ENCODE data around the gene NCR2.

Gene NCR2

DNA sequence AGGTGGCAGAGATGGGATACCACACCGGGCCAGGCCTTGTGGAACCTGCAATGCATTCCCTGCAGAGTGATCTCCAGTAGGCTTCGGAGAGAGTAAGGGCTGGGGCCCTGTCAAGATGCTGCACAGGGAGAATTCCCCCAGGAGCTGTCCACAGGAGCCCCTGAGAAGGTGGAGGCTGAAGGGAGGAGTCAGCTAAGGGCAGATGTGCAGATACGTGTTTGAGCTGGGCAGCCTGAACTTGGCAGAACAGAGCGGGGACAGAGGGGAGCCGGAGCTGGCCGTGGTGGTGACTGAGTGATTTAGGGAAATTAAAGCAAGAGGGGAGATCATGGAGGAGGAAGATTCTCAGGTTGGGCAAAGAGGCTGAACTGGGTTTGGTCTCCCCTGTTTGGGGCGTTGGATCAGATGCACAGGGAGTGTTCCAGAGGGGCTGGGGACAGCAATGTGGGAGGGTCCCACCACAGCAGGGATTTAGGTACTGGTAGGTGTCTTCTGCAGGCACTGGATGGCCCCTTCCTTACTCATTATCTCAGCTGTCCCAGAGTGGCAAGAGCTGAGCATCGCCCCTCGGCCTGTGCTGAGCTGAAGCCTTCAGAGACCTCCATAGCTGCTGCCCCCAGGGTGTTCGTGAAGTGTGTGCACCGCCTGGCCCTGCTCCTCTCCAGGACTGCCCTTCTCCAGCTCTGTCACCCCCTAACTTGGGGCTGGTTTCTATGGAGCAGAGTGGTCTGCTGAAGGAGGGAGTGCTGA is 3.8 kb upstream of the NCR2 start:
- no peak for DNase-seq

- DNase-seq, result no peak
Observed at GRCh38 chr6:41332241-41332640, 3.2 kb upstream of the NCR2 start.

DNA sequence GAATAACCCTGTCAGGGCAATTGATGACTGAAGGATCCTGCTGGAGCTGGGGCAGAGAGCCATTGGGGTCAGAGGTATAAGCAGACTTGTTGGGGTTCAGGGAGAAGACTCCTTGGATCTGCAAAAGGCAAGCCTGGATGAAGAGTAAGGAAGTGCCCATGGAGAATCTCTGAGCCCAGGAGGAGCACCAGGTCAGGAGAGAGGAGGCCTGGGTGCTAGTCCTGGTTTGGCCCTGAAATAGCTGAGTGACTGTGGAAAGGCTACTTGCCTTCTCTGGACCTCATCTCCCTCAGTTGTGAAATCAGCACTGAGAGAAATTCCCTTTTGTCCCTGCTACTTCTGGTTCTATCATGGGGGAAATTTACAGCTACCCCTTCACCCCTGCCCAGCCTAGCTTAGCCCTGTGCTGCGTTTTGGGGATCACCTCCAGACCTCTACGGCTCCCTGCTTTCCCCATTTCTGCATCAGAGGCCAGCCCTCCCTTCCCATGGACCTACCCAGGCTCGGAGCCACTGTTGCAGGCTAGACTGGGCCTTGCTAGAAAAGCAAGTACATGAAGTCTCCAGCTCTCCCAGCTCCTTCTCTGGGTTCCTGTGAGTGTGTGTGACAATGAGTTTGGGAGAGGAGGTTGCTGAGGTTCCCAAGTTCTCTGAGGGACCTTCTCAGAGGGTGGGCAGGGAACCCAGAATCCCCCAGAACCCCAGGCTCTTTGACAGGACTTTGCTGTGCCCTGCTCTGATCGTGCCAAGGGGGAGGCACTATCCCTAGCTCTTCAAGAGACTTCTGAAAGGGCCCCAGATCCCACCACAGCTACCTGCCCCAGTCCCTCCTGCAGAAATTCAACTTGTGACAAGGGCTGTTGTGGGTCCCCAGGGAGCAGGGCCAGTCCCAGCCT is 2.3 kb upstream of the NCR2 start:
- DNase-seq, result no peak

- no peak for DNase-seq
Observed at GRCh38 chr6:41334482-41335040, 847 bp upstream of the NCR2 start.

GRCh38 chr6:41335943-41336342 is 535 bp downstream of the NCR2 start:
- DNase-seq, result no peak

- no peak for DNase-seq
Observed at GRCh38 chr6:41336824-41337223, 1.4 kb downstream of the NCR2 start.

DNA sequence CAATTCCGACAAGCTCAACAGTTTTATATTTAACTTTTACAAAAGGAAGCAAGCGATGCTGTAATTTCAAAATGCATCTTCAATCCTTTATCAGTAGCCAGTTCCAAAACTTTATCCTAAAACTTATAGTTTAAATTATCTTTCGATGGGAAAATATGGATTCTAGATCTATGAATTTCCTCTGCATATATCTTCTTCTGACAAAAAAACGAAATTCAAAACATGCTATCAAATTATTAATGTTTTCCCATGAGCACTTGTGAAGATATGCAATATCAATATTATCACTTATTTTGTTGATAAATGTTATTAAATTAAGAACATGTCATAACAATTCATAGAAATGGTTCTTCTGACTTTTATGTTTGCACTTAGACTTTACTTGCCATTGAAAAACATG is 2.3 kb downstream of the NCR2 start:
- DNase-seq, result no peak

- no peak for DNase-seq
Observed at GRCh38 chr6:41338659-41339058, 3.3 kb downstream of the NCR2 start.

- DNase-seq, result no peak
Observed at GRCh38 chr6:41341580-41341979, 6.2 kb downstream of the NCR2 start.

DNA sequence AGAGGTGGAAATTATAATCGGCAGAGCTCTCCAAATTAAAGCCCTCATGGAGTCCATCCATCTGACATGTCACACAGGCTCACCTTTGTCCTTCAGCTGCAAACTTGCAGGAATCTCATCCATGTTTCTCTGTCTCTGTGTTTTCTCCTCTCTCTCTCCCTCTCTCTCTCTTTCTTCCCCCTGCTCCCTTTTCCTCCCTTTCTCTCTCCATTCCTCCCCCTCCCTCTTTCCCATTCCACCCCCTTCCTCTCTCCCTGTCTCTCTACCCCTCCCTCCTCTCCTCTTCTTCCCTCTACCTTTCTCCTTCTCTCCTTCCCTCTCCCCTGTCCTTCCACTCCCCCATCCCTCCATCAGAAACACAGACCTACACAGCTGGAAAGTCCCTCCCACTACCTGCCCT is 6.8 kb downstream of the NCR2 start:
- DNase-seq, result no peak

DNA sequence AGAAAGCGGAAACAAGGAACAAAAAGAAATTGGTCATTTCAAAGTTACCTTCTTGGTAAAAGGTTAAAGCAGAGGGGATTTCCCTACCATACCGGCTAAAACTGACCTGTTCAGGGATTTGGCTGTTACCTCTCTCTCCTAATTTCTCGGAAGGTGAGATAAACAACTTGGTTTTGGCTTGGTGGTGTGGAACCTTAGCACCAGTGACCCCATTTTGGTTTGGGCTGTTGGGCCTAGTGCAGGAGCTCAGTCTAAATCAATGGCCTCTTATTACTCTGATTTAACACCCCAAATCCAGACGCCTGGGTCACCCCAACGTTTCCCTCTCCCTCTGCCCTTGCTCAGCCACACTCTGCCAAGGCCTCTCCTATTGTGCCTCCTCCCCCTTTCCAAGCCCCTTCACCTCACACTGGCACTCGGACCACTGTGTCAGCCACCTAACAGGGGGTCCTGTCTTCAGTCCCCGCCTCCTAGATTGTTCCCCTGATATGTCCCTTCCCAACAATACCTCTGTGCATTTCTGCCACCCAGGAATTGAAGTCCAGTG is 8.3 kb downstream of the NCR2 start:
- no peak for DNase-seq

DNA sequence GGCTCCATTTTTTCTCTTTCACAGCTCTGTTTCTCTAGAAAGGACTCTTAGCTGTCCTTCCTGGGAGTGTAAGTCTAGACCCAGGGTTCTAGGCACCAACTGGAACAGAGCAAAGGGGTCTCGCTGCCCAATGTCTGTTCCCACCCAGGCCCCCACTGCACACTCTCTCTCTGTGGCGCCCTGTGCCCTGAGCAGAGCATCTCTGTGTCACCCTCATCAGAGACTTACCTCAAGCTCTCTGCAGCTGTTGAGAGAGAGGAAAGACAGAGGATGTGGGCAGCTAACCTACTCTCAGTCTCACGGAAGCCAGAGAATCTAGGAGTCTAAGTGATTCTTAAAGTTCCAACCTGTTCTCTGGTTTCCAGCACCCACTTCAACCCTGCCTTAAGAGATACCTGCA is 9.5 kb downstream of the NCR2 start:
- no peak for DNase-seq

DNA sequence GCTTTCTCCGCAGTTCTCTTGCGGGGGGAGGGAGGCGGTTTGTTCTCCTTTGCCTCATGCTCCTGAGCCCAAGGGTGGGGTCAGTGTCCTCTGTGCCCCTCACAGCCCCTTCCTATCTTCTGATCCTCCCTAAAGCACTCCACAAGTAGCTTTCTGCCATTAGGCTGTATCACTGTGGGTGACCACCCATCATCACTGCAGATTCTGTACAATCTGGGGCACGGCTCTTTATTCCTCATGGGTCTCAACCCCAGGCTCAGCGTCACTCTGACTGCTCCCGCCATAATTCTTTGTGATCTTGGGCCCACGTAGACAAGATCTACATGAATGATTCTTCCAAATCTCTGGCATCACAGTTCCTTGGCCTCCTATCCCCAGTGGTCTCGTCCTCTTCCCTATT is 10.5 kb downstream of the NCR2 start:
- no peak for DNase-seq

DNA sequence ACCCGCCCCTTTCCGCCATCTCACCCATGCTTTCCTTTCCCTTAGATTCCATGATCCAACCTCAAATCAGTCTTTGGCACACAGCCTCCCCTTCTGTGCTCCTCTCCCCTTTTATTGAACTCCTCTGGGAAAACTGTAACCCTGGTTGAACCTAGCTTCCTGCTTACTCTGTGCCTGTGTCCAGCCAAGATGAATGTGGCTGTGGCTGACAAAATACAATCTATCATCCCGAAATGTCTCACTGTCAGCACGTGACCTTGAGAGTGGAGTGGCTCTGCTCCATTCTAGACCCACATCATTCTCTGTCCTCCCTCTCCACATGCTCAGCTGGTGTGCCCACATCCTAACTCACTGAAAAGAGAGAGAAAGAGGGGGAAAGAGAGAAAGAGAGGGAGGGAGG is 11.0 kb downstream of the NCR2 start:
- DNase-seq, result no peak

DNA sequence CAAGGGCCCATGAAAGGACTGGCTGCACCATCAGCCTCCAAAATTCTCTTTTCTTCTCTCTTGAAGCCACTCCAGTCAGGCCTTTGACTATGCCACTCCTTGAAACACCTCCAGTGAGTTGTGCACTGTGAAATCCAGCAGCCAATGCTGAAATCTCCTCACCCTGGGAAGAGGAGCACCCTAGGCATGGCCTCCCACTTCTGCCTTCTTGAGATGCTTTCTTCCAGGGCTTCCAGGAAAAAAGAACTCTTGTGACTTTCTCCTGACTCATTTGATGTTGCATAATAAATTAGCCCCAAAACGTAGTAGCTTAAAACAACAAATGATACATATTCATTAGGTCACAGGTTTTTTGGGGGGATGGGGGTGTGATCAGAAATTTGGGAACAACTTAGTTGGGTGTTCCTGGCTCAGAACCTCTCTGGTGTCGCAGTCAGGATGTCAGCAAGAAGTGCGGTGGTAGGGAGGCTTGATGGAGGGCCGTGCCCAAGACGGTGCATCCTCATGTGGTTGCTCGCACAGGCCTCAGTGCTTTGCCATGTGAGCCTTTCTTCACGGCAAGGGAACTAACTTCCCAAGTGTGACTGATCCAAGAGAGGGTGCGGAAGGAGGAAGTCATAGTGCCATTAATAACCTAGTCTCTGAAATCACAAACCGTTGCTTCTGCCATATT is 12.1 kb downstream of the NCR2 start:
- no peak for DNase-seq

DNA sequence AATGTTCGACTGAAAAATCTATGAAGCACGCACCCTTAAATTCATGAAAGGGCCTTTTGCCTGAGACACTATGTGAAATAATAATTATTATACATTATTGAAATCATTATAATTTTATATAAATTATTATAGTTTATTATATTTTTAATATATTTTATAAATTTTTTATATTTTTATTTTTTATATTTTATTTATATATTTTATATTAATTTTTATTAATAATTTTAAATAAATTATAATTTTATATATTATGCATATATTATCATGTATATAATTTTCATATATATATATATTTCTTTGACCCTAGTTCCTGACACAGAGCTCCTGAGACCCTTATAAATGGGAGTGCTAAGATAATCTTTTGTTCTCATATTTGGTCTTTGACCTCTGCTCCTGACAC is 13.5 kb downstream of the NCR2 start:
- DNase-seq, result no peak

DNA sequence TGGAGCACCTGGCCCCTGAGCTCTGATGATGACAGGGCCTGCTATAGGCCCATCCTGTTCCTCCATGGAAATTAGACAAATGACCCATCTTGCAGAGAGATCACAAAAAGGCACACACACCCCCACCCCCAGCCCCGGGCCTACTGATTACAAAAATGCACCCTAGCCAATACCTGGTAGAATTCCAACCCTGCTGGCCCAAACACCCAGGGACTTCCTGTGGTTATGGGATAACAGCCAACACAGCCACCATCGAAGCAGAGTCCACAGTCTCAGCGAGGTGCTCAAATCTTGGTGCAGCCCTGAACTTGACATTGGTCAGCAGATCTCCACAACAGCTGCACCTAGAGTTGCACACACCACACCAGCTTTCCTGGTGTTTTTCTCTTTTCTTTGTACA is 17.0 kb downstream of the NCR2 start:
- DNase-seq, result no peak

DNA sequence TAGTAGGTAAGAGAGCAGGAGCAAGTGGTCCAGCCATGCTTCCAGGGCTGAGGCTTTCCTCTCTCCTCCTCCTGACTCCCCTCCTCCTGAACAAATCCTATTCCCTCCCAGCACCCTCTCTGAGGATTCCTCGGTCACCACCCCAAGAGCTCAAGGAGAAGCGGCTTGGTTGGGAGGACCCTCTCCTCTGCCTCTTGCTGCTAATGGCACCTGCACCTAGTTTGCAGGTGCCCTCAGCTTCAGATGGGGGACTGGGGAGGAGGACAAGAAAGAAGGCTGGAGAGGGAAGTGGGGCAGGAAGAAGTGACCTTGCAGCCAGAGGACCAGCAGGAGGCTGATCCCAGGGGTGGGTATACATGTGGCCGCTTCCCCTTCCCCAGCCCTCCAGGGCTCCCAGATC is 17.5 kb downstream of the NCR2 start:
- DNase-seq, result no peak

- no peak for DNase-seq
Observed at GRCh38 chr6:41353333-41353732, 17.9 kb downstream of the NCR2 start.

- DNase-seq, result no peak
Observed at GRCh38 chr6:41355952-41356351, 20.5 kb downstream of the NCR2 start.

DNA sequence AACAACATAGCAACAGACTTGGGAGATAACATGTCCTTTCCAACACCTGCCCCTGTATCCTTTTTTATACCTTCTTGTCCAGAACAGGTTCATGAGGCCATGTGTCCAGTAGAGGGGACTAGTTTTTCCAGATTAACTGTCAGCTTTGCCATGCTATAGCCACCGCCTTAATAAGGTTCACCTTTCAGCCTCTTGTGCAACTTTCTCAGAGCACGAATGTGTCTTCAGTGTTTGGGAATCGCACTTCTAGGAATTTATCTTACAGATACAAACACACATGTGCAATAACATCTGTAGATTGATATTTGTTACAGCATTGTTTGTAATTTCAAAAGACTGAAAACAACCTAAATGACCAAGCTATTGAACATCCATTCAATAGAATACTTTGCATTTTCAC is 21.4 kb downstream of the NCR2 start:
- DNase-seq, result no peak

- DNase-seq, result no peak
Observed at GRCh38 chr6:41358503-41358902, 23.1 kb downstream of the NCR2 start.

- DNase-seq, result no peak
Observed at GRCh38 chr6:41359617-41360313, 24.4 kb downstream of the NCR2 start.

Data from left hindlimb (tissue), 1 donor.